K562 (cell line): ENCODE data around the gene TRIM38. TPM values are rescaled to one million over a fixed set of nuclear protein-coding genes. Genes with fewer than 3 reads are reported as not detected.

Experiments used
- ATAC-seq: fragments of 200-7000 bp; cut with Tn5 transposase; 3 replicates; pipeline ENCODE4 v1.9.1; 2020; ENCODE audit warnings: moderate library complexity
- BruUV-seq: library from RNA; stranded (reverse); fragments of 400-500 nt; replicated peaks from 2 replicates; lab custom pipeline; 2021; lab: Mats Ljungman, UMichigan
- CTCF ChIA-PET: fragments of 300-600 bp; formaldehyde crosslinking; extraction: SDS; loops from one replicate; lab custom pipeline; 2021; ENCODE audit warnings: low intra/inter-chr PET ratio; lab: Yijun Ruan, JAX
- POLR2A ChIA-PET: fragments of 300-600, 350-650 bp; sonication (Branson Sonifier 250); formaldehyde crosslinking; extraction: SDS; loops from one replicate; lab custom pipeline; 2021; ENCODE audit warnings: antibody characterized with exemption, inconsistent platforms; lab: Yijun Ruan, JAX
- DNase-seq, 4 experiments: peaks; one replicate each; pipeline versions ENCODE4 v3.0.0 to v3.0.0-alpha.2; 2011 to 2018; ENCODE audit warnings: low spot score in 3 of 4, mixed read lengths in 3 of 4; ENCODE audit errors: extremely low read depth in 1 of 4
- FAIRE-seq: peaks from 2 replicates; lab custom pipeline; 2011; peaks lifted over from hg19 to GRCh38; lab: Jason Lieb, UNC
- H2AFZ ChIP-seq: 2 replicates; pipeline ENCODE4 v1.6.0; 2011; ENCODE audit warnings: low read depth, low read length, control low read depth, inconsistent platforms
- H3K27ac ChIP-seq: fragments of 200-600 bp; 3 replicates; pipeline ENCODE4 v1.8.0; 2011; ENCODE audit warnings: low read depth, mild to moderate bottlenecking, control low read depth, inconsistent platforms, low read length, moderate library complexity, mixed read lengths; ENCODE audit errors: extremely low read depth
- H3K27me3 ChIP-seq, 2 experiments: fragments of 300-600 bp in 1 of 2; 2 replicates in 1 of 2; 3 replicates in 1 of 2; pipeline versions ENCODE4 v1.6.0 to v1.8.0; 2011; ENCODE audit warnings: inconsistent platforms in 2 of 2, low read length in 2 of 2, mild to moderate bottlenecking in 1 of 2, mixed read lengths in 1 of 2, moderate library complexity in 1 of 2; ENCODE audit not compliant: control insufficient read depth in 2 of 2, insufficient read depth in 2 of 2
- H3K36me3 ChIP-seq: fragments of 300-600 bp; 3 replicates; pipeline ENCODE4 v1.8.0; 2011; ENCODE audit warnings: mild to moderate bottlenecking, low read length, inconsistent platforms; ENCODE audit not compliant: control insufficient read depth, insufficient read depth
- H3K4me1 ChIP-seq, 2 experiments: fragments of 200-600 bp in 1 of 2; replicated peaks in 1 of 2; 2 replicates in 1 of 2; 3 replicates in 1 of 2; pipeline versions ENCODE4 v1.5.1 to v1.8.0; 2011; ENCODE audit warnings: inconsistent platforms in 2 of 2, low read length in 2 of 2, mild to moderate bottlenecking in 1 of 2, mixed read lengths in 1 of 2, moderate library complexity in 1 of 2; ENCODE audit not compliant: control insufficient read depth in 2 of 2, insufficient read depth in 2 of 2
- H3K4me2 ChIP-seq: 2 replicates; pipeline ENCODE4 v1.6.1; 2011; ENCODE audit warnings: low read length, control low read depth, inconsistent platforms, mixed read lengths; ENCODE audit not compliant: insufficient read depth
- H3K4me3 ChIP-seq: fragments of 200-600 bp; sonication (generic), shearing (Covaris generic); 2 replicates; pipeline ENCODE4 v1.5.1; 2016; ENCODE audit warnings: control low read depth, inconsistent platforms
- H3K79me2 ChIP-seq: fragments of 200-600 bp; 3 replicates; pipeline ENCODE4 v1.8.0; 2011; ENCODE audit warnings: low read length, inconsistent platforms; ENCODE audit not compliant: control insufficient read depth, insufficient read depth
- H3K9ac ChIP-seq, 2 experiments: 2 replicates each; pipeline versions ENCODE4 v1.6.0 to v1.6.1; 2011; ENCODE audit warnings: low read depth in 2 of 2, low read length in 2 of 2, control low read depth in 1 of 2, inconsistent platforms in 1 of 2, mild to moderate bottlenecking in 1 of 2, mixed read lengths in 1 of 2; ENCODE audit not compliant: insufficient read depth in 1 of 2
- H3K9me1 ChIP-seq: one replicate; pipeline ENCODE4 v1.6.0; 2011; ENCODE audit warnings: inconsistent platforms, mild to moderate bottlenecking, low read length, moderate library complexity; ENCODE audit not compliant: control insufficient read depth, insufficient read depth
- H3K9me3 ChIP-seq: replicated peaks from 2 replicates; pipeline ENCODE4 v1.5.1; 2011; ENCODE audit warnings: low read depth, low read length, inconsistent platforms; ENCODE audit not compliant: control insufficient read depth, insufficient read depth
- H4K20me1 ChIP-seq: replicated peaks from 2 replicates; pipeline ENCODE4 v1.6.1; 2011; ENCODE audit warnings: low read length, inconsistent platforms, mixed read lengths; ENCODE audit not compliant: control insufficient read depth, insufficient read depth
- CBX8 ChIP-seq: fragments of 200-600 bp; sonication (generic); IDR thresholded peaks from 2 replicates; pipeline ENCODE4 v1.6.1; 2012; ENCODE audit warnings: borderline replicate concordance, mixed run types, low read depth, mild to moderate bottlenecking, moderate library complexity, mixed read lengths, low read length, control low read depth, inconsistent platforms; ENCODE audit not compliant: poor library complexity, severe bottlenecking; ENCODE audit errors: extremely low read depth
- CXXC5 ChIP-seq: fragments of 250-450 bp; sonication (Bioruptor Pico); IDR thresholded peaks from 2 replicates; pipeline ENCODE4 v1.8.0; 2022; ENCODE audit warnings: inconsistent platforms, mild to moderate bottlenecking, moderate library complexity
- ELF4 ChIP-seq: fragments of 450-650 bp; formaldehyde crosslinking; IDR thresholded peaks from 2 replicates; pipeline ENCODE4 v1.4.0; 2022; ENCODE audit warnings: missing genetic modification characterization
- FOXA3 ChIP-seq, 2 experiments: fragments of 450-650 bp in 1 of 2; sonication (generic) in 1 of 2; formaldehyde crosslinking; IDR thresholded peaks in 1 of 2; conservative IDR thresholded peaks in 1 of 2; 2 replicates each; pipeline versions ENCODE4 v1.4.0 to v1.8.0; 2020 to 2022; ENCODE audit warnings: mild to moderate bottlenecking in 2 of 2, missing genetic modification reagents in 1 of 2
- HMG20B ChIP-seq: fragments of 250-450 bp; sonication (Bioruptor Pico); IDR thresholded peaks from 2 replicates; pipeline ENCODE4 v1.5.0; 2021; ENCODE audit warnings: mild to moderate bottlenecking
- RNF2 ChIP-seq: sonication (generic); IDR thresholded peaks from 2 replicates; pipeline ENCODE4 v1.6.1; 2016
- SLC30A9 ChIP-seq: fragments of 250-450 bp; sonication (Bioruptor Pico); IDR thresholded peaks from 2 replicates; pipeline ENCODE4 v1.8.0; 2022; ENCODE audit warnings: mild to moderate bottlenecking, moderate library complexity
- SPI1 ChIP-seq: IDR thresholded peaks from 2 replicates; pipeline ENCODE4 v1.6.1; 2011; ENCODE audit warnings: low read depth, low read length, control low read depth, borderline replicate concordance
- ZC3H4 ChIP-seq: sonication (generic); formaldehyde crosslinking; IDR thresholded peaks from 2 replicates; pipeline ENCODE4 v1.9.0; 2021; ENCODE audit warnings: missing genetic modification reagents, borderline replicate concordance
- ZNF175 ChIP-seq: fragments of 200-800 bp; sonication (Bioruptor generic); IDR thresholded peaks from 2 replicates; pipeline ENCODE4 v1.6.1; 2016; ENCODE audit warnings: low read depth, mild to moderate bottlenecking, missing genetic modification characterization, missing compliant biosample characterization
- ZNF586 ChIP-seq: fragments of 450-650 bp; formaldehyde crosslinking; conservative IDR thresholded peaks from 2 replicates; pipeline ENCODE4 v1.4.0; 2020; ENCODE audit warnings: mild to moderate bottlenecking, moderate library complexity
- WGBS: fragments of 100-300 bp; shearing (Covaris generic); methylation state at CpG from one replicate; pipeline ENCODE4 v1.1.6; 2016; ENCODE audit warnings: low coverage, mixed read lengths; ENCODE audit not compliant: insufficient coverage; ENCODE audit errors: missing lambda C conversion rate; 5-methylcytosine and 5-hydroxymethylcytosine counted together
- in situ Hi-C: fragments of 300-500 bp; cut with MboI; formaldehyde crosslinking; loops from 4 replicates; pipeline ENCODE4 v1.15.0; 2018; ENCODE audit warnings: inconsistent platforms, mixed read lengths
- intact Hi-C: fragments of 100-400 bp; cut with micrococcal nuclease; formaldehyde crosslinking; loops from 2 replicates; pipeline ENCODE4 v1.14.2; 2022
- polyA plus RNA-seq, 8 experiments: library from polyadenylated mRNA; depleted of rRNA in 4 of 8; stranded (reverse) in 5 of 8; unstranded in 3 of 8; fragments of >200 nt; fragmentation: Nextera tagmentation in 2 of 8; fragmentation: Illumina TruSeq in 1 of 8; extraction: Ambion mirVana in 2 of 8; extraction: Trizol in 1 of 8; gene quantifications; 2 replicates each; pipeline versions ENCODE4 v1.2.1 to v1.2.3, GENCODE V29; 2011 to 2014; ENCODE audit warnings: inconsistent platforms in 1 of 8, missing spikeins in 1 of 8
- total RNA-seq, 7 experiments: library from RNA; depleted of rRNA in 6 of 7; stranded (reverse); fragments of >200 nt in 6 of 7; fragmentation: Illumina TruSeq in 2 of 7; extraction: Trizol in 2 of 7; gene quantifications; 2 replicates each; pipeline versions ENCODE4 v1.2.1 to v1.2.3, GENCODE V29; 2011 to 2021; ENCODE audit warnings: low replicate concordance in 1 of 7
- TF ChIP-seq, protein P1 (sequence below): sonication (generic); formaldehyde crosslinking; IDR thresholded peaks from 2 replicates; pipeline ENCODE4 v1.9.0; 2022; ENCODE audit warnings: mild to moderate bottlenecking, missing genetic modification reagents
- TF ChIP-seq, protein P2 (sequence below): fragments of 450-650 bp; formaldehyde crosslinking; IDR thresholded peaks from 2 replicates; pipeline ENCODE4 v1.4.0; 2020; ENCODE audit warnings: mild to moderate bottlenecking, moderate library complexity
- TF ChIP-seq, protein P3 (sequence below): sonication (generic); formaldehyde crosslinking; IDR thresholded peaks from 2 replicates; pipeline ENCODE4 v1.5.0; 2020; ENCODE audit warnings: missing genetic modification reagents

TRIM38 gene
- total and polyA plus RNA-seq, 9 of the 15 experiments (the other 6 are each of a cell fraction or from before 2014, with no cell fraction given) = 1.7 to 6.7 (median 6.3) TPM

DNA sequence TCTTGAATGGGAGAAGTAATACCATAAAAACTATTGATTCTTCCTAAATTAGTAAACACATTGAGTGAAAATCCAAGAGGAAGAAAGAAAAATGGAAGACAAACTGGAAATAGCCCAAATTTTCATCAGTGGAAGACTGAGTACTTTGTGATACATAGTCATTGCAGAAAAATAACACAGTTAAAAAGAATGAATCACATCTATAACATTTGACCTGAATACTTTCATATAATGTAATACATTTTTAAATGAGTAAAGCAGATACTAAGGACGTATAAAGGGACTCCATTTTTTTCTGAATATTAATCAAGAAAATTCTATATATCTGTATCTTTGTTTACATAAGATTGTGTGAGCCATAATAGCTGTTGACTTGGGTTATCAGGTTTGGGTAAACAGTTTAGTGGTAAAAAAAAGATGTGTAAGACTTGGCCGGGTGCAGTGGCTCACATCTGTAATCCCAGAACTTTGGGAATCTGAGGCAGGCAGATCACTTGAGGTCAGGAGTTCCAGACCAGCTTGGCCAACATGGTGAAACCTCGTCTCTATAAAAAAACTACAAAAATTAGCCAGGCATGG, 27.8 kb upstream of the TRIM38 start:
- intact Hi-C loops (no loop called here), in situ Hi-C loops (no loop called here)

DNA sequence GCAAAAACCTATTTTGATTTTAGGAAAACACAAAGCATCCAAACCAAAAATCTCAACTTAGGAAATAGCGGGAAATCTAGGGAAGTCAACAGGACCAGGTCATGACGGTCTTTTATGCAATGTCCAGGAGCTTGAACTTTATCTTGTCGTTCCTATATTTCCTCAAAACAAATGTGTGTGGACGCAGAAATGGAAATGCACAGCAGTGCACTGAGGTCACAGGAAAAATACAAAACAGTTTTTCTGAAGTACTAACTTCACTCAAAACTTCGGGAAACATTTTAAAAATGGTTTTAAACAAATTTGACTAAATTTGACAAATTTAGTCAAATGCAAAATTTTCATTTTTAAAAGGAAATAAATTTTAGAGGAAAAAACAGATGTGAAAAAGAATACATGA, 26.6 kb upstream of the TRIM38 start:
- intact Hi-C loops = no loop called here
- no TSS peak for BruUV-seq
- H3K4me1 ChIP-seq = no peaks in the 10 kb centered on the region
- ATAC-seq (no peak), DNase-seq (no peak), FAIRE-seq (peak; percentile 49)
- H3K9ac ChIP-seq = no peak overlapping the region
- CTCF ChIA-PET = no interaction called here
- no peaks in the 10 kb centered on the region for H4K20me1 ChIP-seq
- H3K9me1 ChIP-seq = no peaks in the 10 kb centered on the region
- H3K27me3 ChIP-seq = peaks cover 0 to 3% of the 10 kb centered on the region in 2 experiments; a peak in 3 of 5 replicates
- no peaks in the 10 kb centered on the region for H3K9me3 ChIP-seq
- no peaks in the 10 kb centered on the region for H3K79me2 ChIP-seq
- no peak overlapping the region for H3K27ac ChIP-seq
- H3K36me3 ChIP-seq = no peaks in the 10 kb centered on the region
- H3K4me2 ChIP-seq = no peak overlapping the region
- no peak overlapping the region for H2AFZ ChIP-seq
- in situ Hi-C loops = no loop called here
- H3K4me3 ChIP-seq = no peak overlapping the region
- POLR2A ChIA-PET = no interaction called here
- WGBS = 2% methylated on average over 5 of the region's 5 CpGs
- no peak for TF ChIP-seq ZNF586 (CRISPR knock-in tag)
- TF ChIP-seq RNF2 = 0 out of 2 replicates have a peak, but pooled peaks have one; percentile 25
- peak; percentile 85 for TF ChIP-seq CBX8
- TF ChIP-seq, protein P1, sequence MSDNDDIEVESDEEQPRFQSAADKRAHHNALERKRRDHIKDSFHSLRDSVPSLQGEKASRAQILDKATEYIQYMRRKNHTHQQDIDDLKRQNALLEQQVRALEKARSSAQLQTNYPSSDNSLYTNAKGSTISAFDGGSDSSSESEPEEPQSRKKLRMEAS (CRISPR knock-in tag) = no peak
- TF ChIP-seq, protein P2, sequence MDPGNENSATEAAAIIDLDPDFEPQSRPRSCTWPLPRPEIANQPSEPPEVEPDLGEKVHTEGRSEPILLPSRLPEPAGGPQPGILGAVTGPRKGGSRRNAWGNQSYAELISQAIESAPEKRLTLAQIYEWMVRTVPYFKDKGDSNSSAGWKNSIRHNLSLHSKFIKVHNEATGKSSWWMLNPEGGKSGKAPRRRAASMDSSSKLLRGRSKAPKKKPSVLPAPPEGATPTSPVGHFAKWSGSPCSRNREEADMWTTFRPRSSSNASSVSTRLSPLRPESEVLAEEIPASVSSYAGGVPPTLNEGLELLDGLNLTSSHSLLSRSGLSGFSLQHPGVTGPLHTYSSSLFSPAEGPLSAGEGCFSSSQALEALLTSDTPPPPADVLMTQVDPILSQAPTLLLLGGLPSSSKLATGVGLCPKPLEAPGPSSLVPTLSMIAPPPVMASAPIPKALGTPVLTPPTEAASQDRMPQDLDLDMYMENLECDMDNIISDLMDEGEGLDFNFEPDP (CRISPR knock-in tag) = no peak
- no peak for TF ChIP-seq HMG20B (CRISPR knock-in tag)
- no peak for TF ChIP-seq CXXC5 (CRISPR knock-in tag)
- TF ChIP-seq SPI1 = no peak
- TF ChIP-seq, protein P3, sequence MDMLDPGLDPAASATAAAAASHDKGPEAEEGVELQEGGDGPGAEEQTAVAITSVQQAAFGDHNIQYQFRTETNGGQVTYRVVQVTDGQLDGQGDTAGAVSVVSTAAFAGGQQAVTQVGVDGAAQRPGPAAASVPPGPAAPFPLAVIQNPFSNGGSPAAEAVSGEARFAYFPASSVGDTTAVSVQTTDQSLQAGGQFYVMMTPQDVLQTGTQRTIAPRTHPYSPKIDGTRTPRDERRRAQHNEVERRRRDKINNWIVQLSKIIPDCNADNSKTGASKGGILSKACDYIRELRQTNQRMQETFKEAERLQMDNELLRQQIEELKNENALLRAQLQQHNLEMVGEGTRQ (CRISPR knock-in tag) = no peak
- TF ChIP-seq ELF4 = no peak
- no peak for TF ChIP-seq SLC30A9
- no peak for TF ChIP-seq ZNF175 (CRISPR knock-in tag)

More for the DNA sequence above, 27.8 kb upstream of the TRIM38 start:
- no peaks in the 10 kb centered on the region for H3K9me1 ChIP-seq
- no peaks in the 10 kb centered on the region for H3K4me1 ChIP-seq
- no peak for DNase-seq
- no peaks in the 10 kb centered on the region for H3K36me3 ChIP-seq
- no peak overlapping the region for H3K4me2 ChIP-seq
- 8% methylated on average over 3 of the region's 3 CpGs for WGBS
- no peak overlapping the region for H3K9ac ChIP-seq
- no peak for FAIRE-seq
- H3K27ac ChIP-seq = no peak overlapping the region
- H2AFZ ChIP-seq = no peak overlapping the region
- no peak for ATAC-seq
- BruUV-seq = no TSS peak
- H3K9me3 ChIP-seq = no peaks in the 10 kb centered on the region
- TF ChIP-seq CBX8 (peak; percentile 7), FOXA3 (CRISPR knock-in tag; conservative IDR thresholded peaks at IDR 0.05 in 1 of 2, IDR thresholded peaks at IDR 0.05 in 1 of 2) (peak in 1 of 2 experiments; percentile 43; a peak in 1 of 4 replicates), ZC3H4 (CRISPR knock-in tag) (no peak)
- H4K20me1 ChIP-seq = no peaks in the 10 kb centered on the region
- CTCF ChIA-PET = no interaction called here
- H3K27me3 ChIP-seq = peaks cover 0 to 3% of the 10 kb centered on the region in 2 experiments; a peak in 3 of 5 replicates
- no peaks in the 10 kb centered on the region for H3K79me2 ChIP-seq
- POLR2A ChIA-PET = no interaction called here
- H3K4me3 ChIP-seq = no peak overlapping the region
